Body of pancreas (tissue), 4 donors: Measurements from ENCODE around the gene KIFAP3. TPM values are rescaled to one million over a fixed set of nuclear protein-coding genes. Genes with fewer than 3 reads are reported as not detected.
"Not testable (repeated sequence)": the region's sequence is repeated elsewhere in the genome, so short reads cannot be mapped to it uniquely, and the experiment has no call there.

Experiments
- ATAC-seq: fragments of 150-250 bp; one replicate; pipeline ENCODE4 v1.9.1; 2016
- DNase-seq, 4 donors: peaks; one replicate each; pipeline ENCODE4 v3.0.0-alpha.2; 2019
- H3K27ac ChIP-seq, 4 donors: fragments of 200-600 bp; sonication (generic); 1 replicate in 3 of 4; 2 replicates in 1 of 4; pipeline versions ENCODE4 v1.5.1 to v1.6.1; 2016 to 2019; ENCODE audit warnings: mild to moderate bottlenecking in 1 of 4, mixed read lengths in 1 of 4, moderate library complexity in 1 of 4
- H3K27me3 ChIP-seq, 2 donors: fragments of 200-600 bp; sonication (generic); one replicate each; pipeline ENCODE4 v1.6.0; 2016; ENCODE audit warnings: mild to moderate bottlenecking in 1 of 2
- H3K36me3 ChIP-seq, 2 donors: fragments of 200-600 bp; sonication (generic); replicated peaks in 1 of 2; 2 replicates each; pipeline ENCODE4 v1.5.1; 2016; ENCODE audit warnings: low read depth in 2 of 2; ENCODE audit not compliant: insufficient read depth in 1 of 2
- H3K4me1 ChIP-seq: fragments of 200-600 bp; sonication (generic); one replicate; pipeline ENCODE4 v1.6.0; 2016
- H3K4me3 ChIP-seq, 2 donors: fragments of 200-600 bp; sonication (generic); 1 replicate in 1 of 2; 2 replicates in 1 of 2; pipeline ENCODE4 v1.5.1; 2016 to 2019
- H3K9me3 ChIP-seq, 3 donors: fragments of 200-600 bp; sonication (generic); 1 replicate in 2 of 3; 2 replicates in 1 of 3; pipeline ENCODE4 v1.5.1; 2016
- CTCF ChIP-seq, 7 experiments: fragments of 450-650 bp in 4 of 7; fragments of 200-600 bp in 3 of 7; sonication (generic) in 3 of 7; IDR thresholded peaks; one replicate each; pipeline ENCODE4 v1.5.1; 2016 to 2019; ENCODE audit warnings: antibody characterized with exemption in 7 of 7
- POLR2A ChIP-seq, 3 donors: fragments of 450-650 bp; IDR thresholded peaks; one replicate each; pipeline ENCODE4 v1.6.1; 2016; ENCODE audit warnings: antibody characterized with exemption in 3 of 3, mild to moderate bottlenecking in 2 of 3
- WGBS, 2 donors: methylation state at CpG; one replicate each; pipeline ENCODE4 v1.1.5; 2017; 5-methylcytosine and 5-hydroxymethylcytosine counted together
- intact Hi-C: fragments of 100-400 bp; cut with DNase I; formaldehyde crosslinking; loops from one replicate; pipeline ENCODE4 v1.15.1; 2023
- total RNA-seq, 2 donors: library from RNA; depleted of rRNA; stranded (reverse); fragments of >200 nt; gene quantifications; one replicate each; pipeline ENCODE4 v1.1.0, GENCODE V29; 2016

The KIFAP3 gene
- total RNA-seq, 2 donors from 2014 or later = 9.6 to 16.9 TPM

- Histone ChIP-seq H3K4me3 (no peak overlapping the region), H3K4me1 (peaks cover 10% of the 10 kb centered on the region), H3K27ac (no peak overlapping the region), H3K36me3 (no peaks in the 10 kb centered on the region), H3K9me3 (no peaks in the 10 kb centered on the region), H3K27me3 (no peaks in the 10 kb centered on the region)
- no peak for DNase-seq
- intact Hi-C loops = no loop called here
- TF ChIP-seq CTCF (IDR thresholded peaks at IDR 0.05) (no peak), POLR2A (IDR thresholded peaks at IDR 0.05) (no peak)
- no peak for ATAC-seq
Observed at GRCh38 chr1:170078610-170079189, 4.2 kb upstream of the KIFAP3 start.

- no peak for ATAC-seq
- DNase-seq = no peak
- TF ChIP-seq POLR2A (IDR thresholded peaks at IDR 0.05) (no peak), CTCF (IDR thresholded peaks at IDR 0.05) (no peak)
- H3K9me3 ChIP-seq = no peaks in the 10 kb centered on the region
- no peak overlapping the region for H3K4me3 ChIP-seq
- intact Hi-C loops = no loop called here
- no peaks in the 10 kb centered on the region for H3K36me3 ChIP-seq
- no peaks in the 10 kb centered on the region for H3K27me3 ChIP-seq
- H3K4me1 ChIP-seq = peaks cover 18% of the 10 kb centered on the region
- H3K27ac ChIP-seq = no peak overlapping the region
- 89 to 96% methylated on average over 1 of the region's 1 CpG for WGBS, 2 donors
Observed at GRCh38 chr1:170077926-170078325, 3.4 kb upstream of the KIFAP3 start.

- peaks cover 23% of the 10 kb centered on the region for H3K4me1 ChIP-seq
- H3K27ac ChIP-seq, H3K4me3 ChIP-seq, H3K36me3 ChIP-seq, DNase-seq, H3K9me3 ChIP-seq, intact Hi-C loops, H3K27me3 ChIP-seq, ATAC-seq: not testable (repeated sequence)
- WGBS, 2 donors = 71 to 74% methylated on average over 5 of the region's 5 CpGs
Observed at GRCh38 chr1:170076952-170077351, 2.5 kb upstream of the KIFAP3 start.

- Histone ChIP-seq H3K27me3 (no peaks in the 10 kb centered on the region), H3K36me3 (no peaks in the 10 kb centered on the region), H3K27ac (no peak overlapping the region), H3K4me1 (peaks cover 23% of the 10 kb centered on the region), H3K4me3 (no peak overlapping the region), H3K9me3 (no peaks in the 10 kb centered on the region)
- DNase-seq (no peak), ATAC-seq (no peak)
- TF ChIP-seq CTCF (IDR thresholded peaks at IDR 0.05) (no peak), POLR2A (IDR thresholded peaks at IDR 0.05) (no peak)
- intact Hi-C loops = no loop called here
Observed at GRCh38 chr1:170076199-170076598, 1.7 kb upstream of the KIFAP3 start.

- ATAC-seq = no peak
- intact Hi-C loops = no loop called here
- Histone ChIP-seq H3K4me1 (peaks cover 23% of the 10 kb centered on the region), H3K27me3 (no peaks in the 10 kb centered on the region), H3K36me3 (no peaks in the 10 kb centered on the region), H3K4me3 (peak overlapping the region in 1 of 2 donors; percentile 75), H3K27ac (peak overlapping the region; percentile 54 to 80 (median 76)), H3K9me3 (no peaks in the 10 kb centered on the region)
- peak; percentile 3 to 19 (median 13) for DNase-seq
- no peak for TF ChIP-seq CTCF (IDR thresholded peaks at IDR 0.05)
- TF ChIP-seq POLR2A (IDR thresholded peaks at IDR 0.05) = no peak
- 44 to 52% methylated on average over 3 of the region's 3 CpGs for WGBS, 2 donors
Observed at GRCh38 chr1:170075186-170075585, 691 bp upstream of the KIFAP3 start.
